Ovary (tissue), 3 donors: Measurements from ENCODE around the gene GEMIN8.

ENCODE experiments used
- CTCF ChIP-seq, 3 donors: fragments of 450-650 bp in 2 of 3; fragments of 200-600 bp in 1 of 3; IDR thresholded peaks; one replicate each; pipeline versions ENCODE4 v1.5.1 to v1.8.0; 2016 to 2022; ENCODE audit warnings: antibody characterized with exemption in 3 of 3, mild to moderate bottlenecking in 1 of 3
- POLR2A ChIP-seq: fragments of 450-650 bp; IDR thresholded peaks from one replicate; pipeline ENCODE4 v1.6.1; 2017; ENCODE audit warnings: antibody characterized with exemption, mild to moderate bottlenecking, moderate library complexity
- donor health status: DM: no; HTN: no; CAD: no.

DNA sequence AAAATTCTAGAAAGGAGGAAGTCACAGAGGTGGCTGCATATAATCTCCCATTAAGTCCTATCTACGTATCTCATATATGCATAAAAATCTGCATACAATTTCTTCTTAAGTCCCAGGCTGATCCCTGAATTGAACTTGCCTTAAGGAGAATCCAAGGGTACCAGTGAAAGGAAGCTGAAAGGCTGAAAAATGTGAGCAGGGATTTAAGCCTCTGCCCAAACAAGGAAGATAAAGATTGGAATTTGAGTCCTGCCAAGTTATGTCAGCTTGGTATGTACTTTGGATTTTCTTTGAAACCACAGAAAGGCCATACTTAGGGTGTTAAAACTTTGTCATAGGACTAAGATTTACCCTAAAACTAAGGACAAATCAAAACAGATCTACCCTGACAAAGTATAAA, 26.5 kb upstream of the GEMIN8 start:
- no peak for TF ChIP-seq POLR2A
- TF ChIP-seq CTCF (IDR thresholded peaks at IDR 0.05): no peak
